GM13976 (cell line): Measurements from ENCODE around the gene TSSK3.

Source experiments
- DNase-seq: peaks from one replicate; pipeline ENCODE4 v3.0.0; 2012; ENCODE audit warnings: low spot score
- CTCF ChIP-seq: IDR thresholded peaks from 2 replicates; pipeline ENCODE4 v1.5.1; 2012; ENCODE audit warnings: borderline replicate concordance, mild to moderate bottlenecking; ENCODE audit not compliant: insufficient read depth; ENCODE audit errors: extremely low read depth, missing control alignments, control extremely low read depth
- in situ Hi-C: fragments of 300-500 bp; cut with MboI; formaldehyde crosslinking; loops from one replicate; pipeline ENCODE4 v1.12.0; 2022; ENCODE audit warnings: low sequenced_read_pairs, mixed read lengths, inconsistent platforms; ENCODE audit not compliant: unreplicated experiment

TSSK3 gene

DNA sequence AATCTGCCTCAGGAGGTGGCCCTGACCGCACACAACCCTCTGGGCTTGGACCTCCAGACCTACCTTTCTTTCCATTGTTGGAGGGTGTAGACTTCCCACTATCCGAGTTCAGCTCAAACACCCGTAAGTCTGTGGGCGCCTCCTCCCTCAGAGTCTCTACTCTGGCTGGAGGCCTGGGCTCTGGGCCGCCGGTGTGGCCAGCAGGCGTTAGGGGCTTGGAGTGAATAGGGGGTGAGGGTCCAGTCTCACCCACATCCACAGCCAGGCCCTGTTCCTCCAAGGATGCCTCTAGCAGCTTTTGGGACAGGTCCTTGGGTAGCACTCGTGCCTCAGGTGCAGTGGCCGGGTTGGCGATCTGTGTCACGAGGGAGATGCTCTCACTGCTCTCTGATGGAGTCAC is 13.9 kb downstream of the TSSK3 start:
- no peak for TF ChIP-seq CTCF
- in situ Hi-C loops, result no loop called here
- DNase-seq, result no peak

- no peak for DNase-seq
- in situ Hi-C loops, result no loop called here
- no peak for TF ChIP-seq CTCF
Measured at GRCh38 chr1:32377541-32378220, 15.3 kb downstream of the TSSK3 start.

DNA sequence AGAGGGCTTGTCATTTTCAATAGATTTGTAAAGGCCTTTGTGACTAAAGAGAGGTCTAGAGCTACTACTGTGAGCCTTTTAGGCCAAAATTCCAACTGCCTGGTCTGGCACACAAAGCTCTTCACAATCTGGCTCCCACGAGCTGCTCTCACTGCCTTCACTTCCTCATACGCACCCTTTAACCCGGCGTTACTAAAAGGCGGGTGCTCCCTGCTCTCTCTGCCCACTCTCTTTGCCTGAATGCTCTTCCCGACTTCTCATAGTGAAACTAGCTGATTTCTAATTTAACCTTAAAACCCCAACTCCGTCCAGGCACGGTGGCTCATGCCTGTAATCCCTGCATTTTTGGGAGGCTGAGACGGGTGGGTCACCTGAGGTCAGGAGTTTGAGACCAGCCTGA is 17.7 kb downstream of the TSSK3 start:
- DNase-seq, result no peak
- no peak for TF ChIP-seq CTCF
- in situ Hi-C loops, result no loop called here

DNA sequence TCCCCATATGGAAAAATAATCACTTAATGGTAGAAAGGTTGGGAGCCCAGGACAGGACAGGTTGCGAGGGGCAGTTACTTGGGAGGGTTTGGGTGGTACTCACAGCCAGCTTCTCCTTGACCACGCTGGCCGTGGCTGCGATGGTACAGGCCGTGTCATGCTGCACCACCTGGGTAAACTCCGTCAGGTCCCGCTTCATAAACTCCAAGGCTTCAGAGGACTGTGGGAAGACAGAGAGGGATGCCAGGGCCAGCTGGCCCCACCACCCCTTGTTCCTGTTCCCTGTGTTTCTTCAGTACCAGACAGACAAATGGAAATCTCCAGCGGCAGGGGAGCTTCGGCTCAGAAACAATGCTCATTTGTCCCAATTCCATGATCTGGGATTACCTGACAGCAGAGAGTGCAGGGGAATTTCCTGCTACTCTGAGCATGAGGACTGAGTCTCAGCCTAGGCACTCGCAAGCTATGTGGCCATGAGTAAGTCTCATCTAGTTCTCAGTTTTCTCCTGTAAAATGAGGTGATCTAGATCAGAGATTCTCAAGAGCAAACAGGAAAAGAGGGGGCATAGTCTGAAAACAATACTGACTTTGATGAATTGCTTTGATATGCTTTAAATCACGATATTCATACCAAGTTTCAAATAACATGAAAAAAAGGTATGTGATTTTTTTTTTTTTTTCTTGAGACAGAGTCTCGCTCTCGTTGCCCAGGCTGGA is 24.5 kb downstream of the TSSK3 start:
- no peak for TF ChIP-seq CTCF
- DNase-seq, result no peak
- in situ Hi-C loops, result no loop called here

DNA sequence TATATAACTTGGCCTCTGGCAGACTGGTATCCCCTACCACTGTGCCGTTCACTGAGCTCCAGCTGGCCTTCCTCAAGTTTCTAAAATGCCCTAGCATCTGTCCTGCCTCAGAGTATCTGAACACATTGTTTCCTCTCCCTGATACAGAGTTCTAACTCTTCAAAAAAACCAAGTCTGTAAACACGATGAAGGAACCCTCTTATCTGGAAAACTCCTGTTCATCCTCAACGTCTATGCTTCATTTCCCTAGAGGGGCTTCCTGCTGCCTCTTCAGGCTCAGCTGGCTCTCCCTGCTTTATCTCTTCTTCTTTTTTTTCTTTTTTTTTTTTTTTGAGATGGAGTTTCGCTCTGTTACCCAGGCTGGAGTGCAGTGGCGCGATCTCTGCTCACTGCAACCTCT is 26.3 kb downstream of the TSSK3 start:
- TF ChIP-seq CTCF, result no peak
- in situ Hi-C loops, result no loop called here
- no peak for DNase-seq

DNA sequence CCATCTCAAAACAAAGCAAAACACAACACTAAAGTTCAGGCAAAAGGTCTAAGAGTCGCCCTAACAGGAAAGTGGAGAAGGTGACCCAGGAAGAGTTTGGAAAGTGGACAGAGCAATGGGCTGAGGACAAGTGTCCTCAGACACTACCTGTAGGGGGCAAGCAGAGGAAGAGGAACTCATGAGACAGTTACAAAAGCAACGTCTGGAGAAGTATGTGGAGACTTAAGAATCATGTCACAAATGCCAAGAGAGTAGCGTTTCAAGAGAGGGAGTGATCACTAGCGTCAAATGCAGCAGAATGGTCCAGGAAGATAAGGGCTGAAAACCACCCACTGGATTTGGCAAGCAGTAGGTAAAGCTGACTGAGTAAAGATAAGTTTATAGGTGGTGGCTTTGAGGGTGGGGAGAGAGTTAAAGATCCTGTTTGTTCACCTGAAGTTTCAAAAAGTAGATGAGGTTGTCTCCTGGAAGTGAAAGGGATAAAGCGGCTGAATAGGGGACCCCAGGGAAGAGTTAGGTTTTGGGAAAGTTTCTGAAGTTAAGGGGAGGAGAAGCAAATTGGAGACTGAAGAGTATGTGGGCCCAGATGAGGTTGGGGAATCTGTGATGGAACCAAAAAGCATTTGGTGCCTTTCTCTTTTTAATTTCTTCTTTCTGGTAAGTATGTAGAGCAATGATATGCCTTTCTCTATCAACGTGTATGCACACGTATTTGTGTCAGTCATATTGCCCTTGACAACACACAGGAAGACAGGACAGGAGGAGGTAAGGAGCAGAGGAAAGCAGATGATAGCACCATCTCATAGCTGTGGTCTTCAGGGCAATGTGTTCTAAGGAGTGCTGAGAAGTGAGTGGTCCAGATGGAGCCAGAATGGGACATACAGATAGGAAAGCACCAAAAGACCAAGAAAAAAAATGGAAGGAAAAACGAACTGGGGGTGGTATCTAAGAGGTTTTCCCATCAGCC is 28.8 kb downstream of the TSSK3 start:
- no peak for TF ChIP-seq CTCF
- DNase-seq, result no peak
- in situ Hi-C loops, result no loop called here
